GM18499 (cell line): ENCODE data around the gene TEAD4.

Experiments
- ATAC-seq: cut with Tn5 transposase; IDR thresholded peaks from one replicate; pipeline ENCODE4 v1.9.1; 2021; ENCODE audit warnings: moderate number of reproducible peaks; ENCODE audit not compliant: insufficient read depth, unreplicated experiment

The TEAD4 gene

DNA sequence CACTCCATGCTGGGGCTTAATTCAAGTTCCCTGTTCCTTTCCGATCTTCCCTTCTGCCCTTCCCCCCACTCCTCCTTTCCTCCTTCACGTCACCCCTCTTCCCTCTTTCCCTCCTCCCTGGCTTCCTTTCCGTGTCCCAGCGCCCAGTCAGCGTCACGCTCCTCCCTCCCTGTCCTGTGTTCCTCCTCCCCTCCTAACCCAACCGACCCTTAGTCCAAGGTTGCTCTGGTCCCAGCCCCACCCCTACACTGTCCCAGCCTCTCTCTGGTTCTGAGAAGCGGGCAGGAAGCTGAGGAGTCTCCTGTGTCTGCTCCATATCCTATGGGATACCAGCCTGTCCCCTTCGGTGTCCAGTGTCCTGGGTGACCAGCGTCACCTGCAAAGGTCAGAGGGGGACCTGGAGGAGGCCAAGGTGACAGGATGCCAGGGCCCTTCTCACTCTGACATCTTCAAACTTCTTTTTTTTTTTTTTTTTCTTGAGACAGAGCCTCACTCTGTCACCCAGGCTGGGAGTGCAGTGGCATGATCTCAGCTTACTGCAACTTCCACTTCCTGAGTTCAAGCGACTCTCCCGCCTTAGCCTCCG lies 61.7 kb downstream of the TEAD4 start:
- no peak for ATAC-seq

- no peak for ATAC-seq
Observed at GRCh38 chr12:3022411-3022810, 63.2 kb downstream of the TEAD4 start.

GRCh38 chr12:3022961-3023360 lies 63.8 kb downstream of the TEAD4 start:
- ATAC-seq, result no peak

DNA sequence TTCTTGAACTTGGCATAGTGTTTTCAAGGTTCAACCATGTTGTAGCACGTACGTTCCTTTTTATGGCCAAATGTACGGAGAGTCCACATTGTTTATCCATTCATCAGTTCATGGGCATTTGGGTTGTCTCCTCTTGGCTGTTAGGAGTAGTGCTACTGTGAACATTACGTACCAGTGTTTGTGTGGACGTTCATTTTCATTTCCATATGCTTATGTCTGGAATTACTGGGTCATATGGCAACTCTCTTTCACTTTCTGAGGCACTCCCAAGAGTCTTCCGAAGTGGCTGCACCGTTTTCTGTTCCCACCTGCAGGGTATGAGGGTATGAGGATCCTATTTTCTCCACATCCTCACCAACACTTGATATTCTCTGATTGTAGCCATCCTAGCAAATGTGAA lies 68.9 kb downstream of the TEAD4 start:
- ATAC-seq, result no peak

GRCh38 chr12:3030821-3031429 lies 71.7 kb downstream of the TEAD4 start:
- ATAC-seq, result no peak

GRCh38 chr12:3032161-3032560 lies 73.0 kb downstream of the TEAD4 start:
- no peak for ATAC-seq

DNA sequence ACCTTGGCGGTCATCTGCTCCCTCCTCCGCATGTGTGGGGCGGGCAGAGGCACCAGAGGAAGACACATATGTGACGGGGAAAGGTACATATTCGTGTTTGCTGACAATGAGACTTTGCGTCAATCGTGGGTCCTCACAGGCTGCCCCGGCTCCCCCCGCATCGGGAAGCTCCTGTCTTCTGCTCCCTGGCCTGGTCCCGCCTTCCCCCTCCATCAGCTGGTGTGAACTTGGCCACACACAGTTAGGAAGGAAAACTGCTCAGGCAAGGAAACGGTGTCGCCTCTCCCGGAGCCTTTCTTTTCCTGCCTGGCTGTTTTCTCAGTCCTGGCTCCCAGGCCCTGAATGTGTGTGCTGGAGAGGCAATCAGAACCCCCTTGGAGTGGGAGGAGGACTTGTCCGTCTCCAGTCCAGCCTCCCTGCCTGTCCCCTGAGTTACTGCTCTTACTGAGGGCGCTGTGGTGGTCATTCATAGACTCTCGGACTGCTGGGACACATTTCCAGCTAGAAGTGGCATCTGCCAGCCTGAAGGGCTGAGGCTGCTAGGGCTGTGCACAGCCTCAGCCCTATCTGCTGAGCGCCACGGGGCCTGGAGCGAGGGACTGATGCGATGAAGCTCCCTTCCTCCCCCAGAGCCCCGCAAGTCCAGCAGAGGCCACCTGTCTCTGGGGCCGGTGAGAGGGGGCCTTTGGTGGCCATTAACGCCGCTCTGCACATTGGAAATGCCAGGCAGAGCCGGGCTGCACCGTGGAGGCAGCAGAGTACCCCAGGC lies 73.8 kb downstream of the TEAD4 start:
- ATAC-seq, result no peak

DNA sequence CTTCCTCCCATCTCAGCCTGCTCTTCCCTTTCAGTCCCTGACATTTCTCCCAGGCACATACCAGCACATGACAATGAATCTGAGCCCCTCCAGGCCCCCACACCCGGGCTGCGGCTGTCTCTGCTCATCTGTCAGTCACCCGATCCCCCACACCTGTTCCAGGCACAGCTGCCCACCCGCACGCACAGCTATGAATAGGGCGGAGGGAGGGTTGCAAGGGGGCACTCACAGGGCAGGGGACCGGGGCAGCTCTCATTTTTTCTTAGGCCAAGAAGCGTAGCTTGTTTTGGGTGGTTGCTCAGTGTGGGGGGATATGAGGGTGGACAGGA lies 74.3 kb downstream of the TEAD4 start:
- no peak for ATAC-seq

DNA sequence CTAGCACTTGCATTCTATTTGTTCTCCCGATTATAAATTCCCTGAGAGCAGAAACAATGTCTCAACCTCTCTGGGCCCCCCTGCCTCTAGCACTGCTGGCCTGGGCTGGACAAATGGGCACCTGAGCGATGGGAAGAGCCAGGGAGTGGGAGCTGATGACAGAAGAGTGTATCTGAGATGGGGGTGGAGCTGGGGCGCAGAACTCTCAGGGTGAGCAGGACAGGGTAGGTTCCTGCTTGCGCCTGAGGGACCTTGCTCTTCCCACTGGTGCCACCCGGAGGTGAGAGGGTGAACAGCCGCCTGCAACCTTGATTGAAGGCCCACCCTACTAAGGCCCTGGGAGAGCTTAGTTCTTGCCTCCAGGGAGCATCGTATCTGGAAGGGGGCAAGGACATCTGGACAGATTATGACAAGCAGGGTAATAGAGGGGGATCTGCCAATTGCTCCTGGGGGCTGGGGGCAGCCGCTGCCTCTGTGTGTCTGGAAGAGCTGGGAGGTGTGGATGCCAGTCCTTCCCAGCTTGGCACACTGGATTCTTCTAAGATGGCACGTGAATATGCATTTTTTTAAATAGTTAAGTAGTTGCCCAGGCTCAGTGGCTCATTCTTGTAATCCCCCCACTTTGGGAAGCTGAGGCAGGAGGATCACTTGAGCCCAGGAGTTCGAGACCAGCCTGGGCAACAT lies 75.0 kb downstream of the TEAD4 start:
- ATAC-seq, result no peak

GRCh38 chr12:3035171-3035570 lies 76.0 kb downstream of the TEAD4 start:
- no peak for ATAC-seq

DNA sequence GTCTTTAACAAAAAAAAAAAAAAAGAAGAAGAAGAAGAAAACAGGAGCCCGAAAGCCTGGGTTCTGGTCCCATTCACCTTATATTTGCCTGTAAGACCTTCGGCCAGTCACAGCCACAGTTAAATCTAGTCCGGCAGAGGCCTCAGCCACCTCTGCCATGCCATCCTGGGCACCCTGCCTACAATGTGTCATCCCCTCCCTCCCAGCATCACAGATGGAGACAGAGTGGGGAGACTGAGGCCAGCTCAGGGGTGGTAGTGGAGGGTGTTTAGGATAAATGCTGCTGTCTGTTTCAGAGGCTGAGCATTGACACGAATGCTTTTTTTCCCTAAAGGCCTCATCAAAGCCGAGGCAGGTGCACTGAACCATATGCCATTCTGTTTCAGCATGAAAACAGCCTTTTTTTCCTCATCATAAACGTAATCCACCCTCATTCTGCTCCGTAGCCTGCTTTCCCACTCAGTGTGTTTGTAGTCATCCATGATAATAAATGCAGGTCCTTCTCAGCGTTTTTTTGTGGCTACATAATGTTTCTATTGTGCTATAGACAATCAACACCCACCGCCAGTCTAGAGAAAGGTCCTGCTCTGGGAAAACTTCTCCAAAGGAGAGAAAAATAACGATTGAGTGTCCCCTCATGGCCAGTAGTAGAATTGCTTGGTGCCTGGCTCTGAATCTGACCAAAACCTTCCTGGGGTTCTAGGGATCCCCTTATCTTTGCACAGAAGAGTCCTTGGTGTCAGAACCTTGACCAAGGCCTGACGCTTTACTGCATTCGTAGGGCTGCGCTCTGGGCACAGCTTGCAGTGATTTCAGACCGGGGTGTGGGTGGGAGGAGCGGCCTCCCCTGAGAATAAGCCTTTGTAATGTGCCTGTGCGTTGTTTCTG lies 76.9 kb downstream of the TEAD4 start:
- no peak for ATAC-seq

- ATAC-seq, result no peak
Observed at GRCh38 chr12:3036901-3037600, 77.9 kb downstream of the TEAD4 start.

DNA sequence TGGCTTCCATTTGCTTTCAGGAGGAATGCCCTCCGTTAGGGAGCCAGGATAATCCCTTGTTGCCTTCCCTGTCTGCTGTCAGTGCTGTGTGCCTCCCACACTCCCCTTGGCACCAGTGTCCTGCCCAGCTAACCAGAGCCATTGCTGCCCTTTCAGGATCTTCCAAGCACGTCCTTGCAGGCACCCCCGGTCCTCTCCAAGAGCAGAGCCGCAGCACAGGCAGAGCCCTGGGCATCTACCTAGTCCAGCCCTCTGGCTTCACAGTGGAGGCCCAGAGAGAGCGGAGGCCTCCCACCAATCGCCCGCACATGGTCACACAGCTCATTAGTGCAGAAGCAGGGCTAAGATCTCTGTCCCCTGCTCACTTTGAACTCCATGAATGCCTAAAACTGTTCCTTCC lies 79.0 kb downstream of the TEAD4 start:
- ATAC-seq, result no peak

DNA sequence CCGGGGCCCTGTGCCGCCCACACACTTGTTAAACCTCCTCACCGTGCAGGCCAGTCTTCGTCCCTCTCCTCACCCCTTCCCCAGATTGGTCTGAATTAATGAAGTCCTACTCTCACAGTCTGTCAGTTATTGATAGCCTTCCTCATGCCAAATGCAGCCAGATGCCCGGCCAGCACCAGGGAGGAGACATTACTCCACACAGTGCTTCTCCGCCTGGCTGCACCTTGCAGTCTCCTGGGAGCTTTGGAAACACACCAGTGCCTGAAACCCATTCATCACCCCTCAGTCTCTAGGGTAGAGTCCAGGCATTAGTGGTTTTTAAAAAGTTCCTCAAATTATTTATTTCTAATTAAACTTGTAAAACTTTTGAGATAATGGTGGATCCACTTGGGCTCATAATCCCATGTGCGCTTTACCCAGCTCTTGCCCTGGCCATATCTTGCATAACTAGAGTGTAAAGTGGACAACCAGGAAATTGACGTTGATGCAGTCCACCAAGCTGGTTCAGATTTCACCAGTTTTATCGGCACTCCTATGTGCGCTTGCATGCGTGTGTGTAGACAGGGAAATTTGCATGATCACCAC lies 79.8 kb downstream of the TEAD4 start:
- no peak for ATAC-seq

- no peak for ATAC-seq
Observed at GRCh38 chr12:3040026-3040656, 80.9 kb downstream of the TEAD4 start.

DNA sequence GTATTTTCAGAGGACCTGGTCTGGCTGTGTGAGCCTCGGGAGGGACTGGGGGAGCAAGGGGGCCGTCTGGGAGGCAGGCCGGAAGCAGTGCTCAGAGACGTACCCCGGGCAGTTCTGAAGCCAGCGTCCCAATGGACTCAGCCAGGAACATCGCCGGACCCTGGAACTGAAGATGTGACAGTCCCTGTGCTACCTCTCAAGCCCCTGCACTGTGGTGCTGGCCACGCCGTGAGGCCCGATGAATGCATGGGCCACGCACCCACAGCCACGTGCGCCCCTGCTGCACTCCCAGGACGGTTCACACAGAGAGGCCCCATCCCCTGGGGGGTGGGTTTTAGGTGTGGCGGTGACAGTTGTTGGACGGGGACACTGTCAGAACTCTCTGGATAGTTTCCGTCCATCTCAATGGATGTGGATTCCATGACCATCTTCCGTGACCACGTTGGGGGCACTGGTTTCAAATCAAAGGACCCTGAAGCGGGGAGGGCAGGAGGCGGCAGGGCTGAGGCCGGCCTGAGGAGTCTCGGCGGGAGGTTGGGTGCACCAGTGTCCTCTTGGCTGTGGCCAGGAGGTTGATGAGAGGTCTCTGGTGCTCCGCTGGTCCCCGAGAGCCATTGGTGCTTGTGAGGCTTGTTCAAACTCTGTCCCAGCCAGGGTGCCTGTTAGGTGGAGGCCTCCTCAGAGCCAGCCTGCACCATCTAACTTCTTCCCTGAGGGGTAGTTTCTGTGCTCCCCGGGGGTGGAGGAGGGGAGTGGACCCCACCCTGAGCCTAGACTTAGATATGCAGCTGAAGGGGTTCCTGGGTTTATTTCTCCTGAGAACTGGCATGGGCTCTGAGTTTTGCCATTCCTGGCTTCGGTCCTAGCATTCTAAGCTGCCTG lies 81.7 kb downstream of the TEAD4 start:
- ATAC-seq, result no peak

- no peak for ATAC-seq
Observed at GRCh38 chr12:3041558-3042164, 82.5 kb downstream of the TEAD4 start.

GRCh38 chr12:3042394-3042793 lies 83.2 kb downstream of the TEAD4 start:
- no peak for ATAC-seq
